Gastroesophageal sphincter (tissue), 4 donors: Measurements from ENCODE around the gene RBBP4. TPM values are rescaled to one million over a fixed set of nuclear protein-coding genes. Genes with fewer than 3 reads are reported as not detected.
A peak's percentile ranks its signal among the peaks of the same experiment; 100 is the strongest.
"Not testable (repeated sequence)": the region's sequence is repeated elsewhere in the genome, so short reads cannot be mapped to it uniquely, and the experiment has no call there.

ENCODE experiments used
- ATAC-seq: fragments of 150-250 bp; one replicate; pipeline ENCODE4 v1.9.1; 2016; ENCODE audit warnings: mild to moderate bottlenecking, moderate library complexity
- H3K27ac ChIP-seq, 4 donors: fragments of 200-600 bp; sonication (generic) in 3 of 4; 1 replicate in 3 of 4; 2 replicates in 1 of 4; pipeline ENCODE4 v1.5.1; 2016 to 2019
- H3K27me3 ChIP-seq: fragments of 200-600 bp; sonication (generic); one replicate; pipeline ENCODE4 v1.5.1; 2019
- H3K36me3 ChIP-seq, 2 donors: fragments of 200-600 bp; sonication (generic); one replicate each; pipeline ENCODE4 v1.5.1; 2019; ENCODE audit warnings: control low read depth in 1 of 2
- H3K4me1 ChIP-seq, 3 donors: fragments of 200-600 bp; sonication (generic); 1 replicate in 2 of 3; 2 replicates in 1 of 3; pipeline ENCODE4 v1.5.1; 2016 to 2019; ENCODE audit warnings: control low read depth in 2 of 3
- H3K4me3 ChIP-seq, 2 donors: fragments of 200-600 bp; sonication (generic); one replicate each; pipeline ENCODE4 v1.5.1; 2019; ENCODE audit warnings: mild to moderate bottlenecking in 1 of 2, moderate library complexity in 1 of 2
- H3K9me3 ChIP-seq, 3 donors: fragments of 200-600 bp; sonication (generic); one replicate each; pipeline ENCODE4 v1.5.1; 2017 to 2019; ENCODE audit warnings: control low read depth in 2 of 3
- EP300 ChIP-seq: sonication (generic); formaldehyde crosslinking; IDR thresholded peaks from one replicate; pipeline ENCODE4 v1.6.1; 2017; ENCODE audit warnings: antibody characterized with exemption, mild to moderate bottlenecking
- POLR2A ChIP-seq, 2 donors: fragments of 450-650 bp; IDR thresholded peaks; one replicate each; pipeline ENCODE4 v1.6.1; 2017; ENCODE audit warnings: antibody characterized with exemption in 2 of 2, mild to moderate bottlenecking in 2 of 2, moderate library complexity in 1 of 2
- POLR2AphosphoS5 ChIP-seq: sonication (generic); formaldehyde crosslinking; IDR thresholded peaks from one replicate; pipeline ENCODE4 v1.6.1; 2017; ENCODE audit warnings: antibody characterized with exemption
- WGBS, 2 donors: methylation state at CpG; one replicate each; pipeline ENCODE4 v1.1.5; 2018; ENCODE audit warnings: low coverage in 1 of 2; 5-methylcytosine and 5-hydroxymethylcytosine counted together
- total RNA-seq, 4 donors: library from RNA; depleted of rRNA; stranded (reverse); fragments of >200 nt; gene quantifications; one replicate each; pipeline ENCODE4 v1.1.0, GENCODE V29; 2016
- TF ChIP-seq, protein P1 (sequence below), 4 experiments: fragments of 200-600 bp in 2 of 4; fragments of 450-650 bp in 2 of 4; sonication (generic) in 1 of 4; IDR thresholded peaks; one replicate each; pipeline ENCODE4 v1.5.1; 2017 to 2019; ENCODE audit warnings: antibody characterized with exemption in 4 of 4, mild to moderate bottlenecking in 2 of 4, moderate library complexity in 2 of 4

The RBBP4 gene
- total RNA-seq, 4 donors from 2014 or later: 87.4 to 111 (median 100) TPM

DNA sequence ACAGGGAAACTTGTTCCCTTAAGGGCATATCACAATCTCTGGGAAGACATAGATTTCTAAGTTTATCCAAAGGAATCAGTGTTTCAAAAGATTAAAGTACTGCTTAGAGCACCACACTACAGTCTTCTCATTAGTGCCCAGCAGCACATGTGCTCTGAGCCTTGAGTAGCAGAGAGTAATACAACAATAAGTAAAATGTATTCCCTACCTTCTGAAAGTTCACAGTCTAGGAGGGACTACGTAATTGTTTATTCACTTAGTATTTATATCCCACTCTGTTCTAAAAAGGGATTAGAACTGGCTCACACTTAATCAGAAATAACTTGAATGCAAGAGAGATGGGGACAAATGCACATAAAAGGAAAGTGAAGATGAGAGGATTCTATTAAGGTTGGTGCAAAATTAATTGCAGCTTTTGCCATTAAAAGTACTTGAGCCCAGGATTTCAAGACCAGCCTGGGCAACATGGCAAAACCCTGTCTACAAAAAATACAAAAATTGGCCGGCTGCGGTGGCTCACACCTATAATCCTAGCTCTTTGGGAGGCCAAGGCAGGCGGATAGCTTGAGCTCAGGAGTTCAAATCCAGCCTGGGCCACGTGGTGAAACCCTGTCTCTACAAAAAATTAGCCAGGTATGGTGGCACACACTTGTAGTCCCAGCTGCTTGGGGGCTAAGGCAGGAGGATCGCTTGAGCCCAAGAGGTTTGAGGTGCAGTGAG, 42.6 kb downstream of the RBBP4 start:
- H3K36me3 ChIP-seq: peaks cover 0 to 49% of the 10 kb centered on the region in 2 donors

DNA sequence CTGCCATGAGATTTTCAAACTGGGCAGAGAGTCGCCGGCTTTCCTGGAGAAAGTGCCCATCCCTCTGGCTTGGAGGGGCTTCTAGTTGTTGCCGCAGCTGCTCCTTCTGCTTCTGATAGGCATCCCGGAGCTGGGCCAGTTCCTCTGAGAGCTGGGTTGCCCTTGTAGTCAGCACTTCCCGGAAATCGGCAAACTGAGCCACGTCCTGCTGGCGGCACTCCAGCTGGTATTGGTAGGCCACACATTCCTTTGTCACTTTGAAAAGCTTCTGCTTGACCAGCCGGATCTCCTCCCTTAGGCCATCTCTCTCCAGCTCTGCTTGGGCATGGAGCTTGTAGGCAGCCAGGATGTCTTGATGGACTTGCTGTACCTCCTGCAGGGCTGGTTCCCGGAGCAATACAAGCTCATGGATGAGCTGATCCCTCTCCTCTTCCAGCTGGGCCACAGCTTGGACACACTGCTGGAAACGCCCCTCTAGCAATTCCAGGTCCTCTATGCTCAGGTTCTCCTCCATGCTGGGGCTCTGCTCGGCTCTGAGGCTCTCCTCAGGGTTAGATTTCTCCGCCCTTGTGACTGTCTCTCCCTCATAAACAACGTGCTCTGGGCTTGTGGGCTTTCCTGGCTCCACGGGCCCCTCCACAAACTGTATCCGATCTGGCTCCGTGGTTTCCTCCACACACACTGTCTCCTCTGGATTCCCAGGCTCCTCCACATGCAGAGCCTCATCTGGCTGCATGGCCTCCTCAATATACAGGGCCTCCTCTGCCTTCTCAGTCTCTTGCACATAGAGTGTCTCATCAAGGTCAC, 44.3 kb downstream of the RBBP4 start:
- Histone ChIP-seq H3K9me3 (no peaks in the 10 kb centered on the region), H3K4me3 (no peak overlapping the region), H3K27ac (peak overlapping the region; percentile 44 to 100 (median 90)), H3K27me3 (no peaks in the 10 kb centered on the region), H3K36me3 (peaks cover 0 to 49% of the 10 kb centered on the region in 2 donors), H3K4me1 (peaks cover 7 to 88% (median 23%) of the 10 kb centered on the region in 3 donors)
- 47% methylated on average over 9 of the region's 17 CpGs; no CpG with 5 or more reads in 1 of the 2 donors for WGBS, 2 donors
- TF ChIP-seq, protein P1, sequence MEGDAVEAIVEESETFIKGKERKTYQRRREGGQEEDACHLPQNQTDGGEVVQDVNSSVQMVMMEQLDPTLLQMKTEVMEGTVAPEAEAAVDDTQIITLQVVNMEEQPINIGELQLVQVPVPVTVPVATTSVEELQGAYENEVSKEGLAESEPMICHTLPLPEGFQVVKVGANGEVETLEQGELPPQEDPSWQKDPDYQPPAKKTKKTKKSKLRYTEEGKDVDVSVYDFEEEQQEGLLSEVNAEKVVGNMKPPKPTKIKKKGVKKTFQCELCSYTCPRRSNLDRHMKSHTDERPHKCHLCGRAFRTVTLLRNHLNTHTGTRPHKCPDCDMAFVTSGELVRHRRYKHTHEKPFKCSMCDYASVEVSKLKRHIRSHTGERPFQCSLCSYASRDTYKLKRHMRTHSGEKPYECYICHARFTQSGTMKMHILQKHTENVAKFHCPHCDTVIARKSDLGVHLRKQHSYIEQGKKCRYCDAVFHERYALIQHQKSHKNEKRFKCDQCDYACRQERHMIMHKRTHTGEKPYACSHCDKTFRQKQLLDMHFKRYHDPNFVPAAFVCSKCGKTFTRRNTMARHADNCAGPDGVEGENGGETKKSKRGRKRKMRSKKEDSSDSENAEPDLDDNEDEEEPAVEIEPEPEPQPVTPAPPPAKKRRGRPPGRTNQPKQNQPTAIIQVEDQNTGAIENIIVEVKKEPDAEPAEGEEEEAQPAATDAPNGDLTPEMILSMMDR (IDR thresholded peaks at IDR 0.05): no peak
- TF ChIP-seq POLR2AphosphoS5 (peak; percentile 68), EP300 (no peak), POLR2A (IDR thresholded peaks at IDR 0.05) (no peak)
- peak; percentile 45 for ATAC-seq

More for the DNA sequence above, 42.6 kb downstream of the RBBP4 start:
- H3K9me3 ChIP-seq: no peaks in the 10 kb centered on the region
- TF ChIP-seq POLR2A (IDR thresholded peaks at IDR 0.05): no peak
- TF ChIP-seq POLR2AphosphoS5: peak; percentile 74
- H3K27ac ChIP-seq: peak overlapping the region; percentile 62 to 100 (median 90)
- H3K27me3 ChIP-seq: no peaks in the 10 kb centered on the region
- 44 to 49% methylated on average over 1 to 3 of the region's 6 CpGs for WGBS, 2 donors
- H3K4me1 ChIP-seq: peaks cover 7 to 86% (median 23%) of the 10 kb centered on the region in 3 donors
- ATAC-seq: peak; percentile 74
- no peak overlapping the region for H3K4me3 ChIP-seq

DNA sequence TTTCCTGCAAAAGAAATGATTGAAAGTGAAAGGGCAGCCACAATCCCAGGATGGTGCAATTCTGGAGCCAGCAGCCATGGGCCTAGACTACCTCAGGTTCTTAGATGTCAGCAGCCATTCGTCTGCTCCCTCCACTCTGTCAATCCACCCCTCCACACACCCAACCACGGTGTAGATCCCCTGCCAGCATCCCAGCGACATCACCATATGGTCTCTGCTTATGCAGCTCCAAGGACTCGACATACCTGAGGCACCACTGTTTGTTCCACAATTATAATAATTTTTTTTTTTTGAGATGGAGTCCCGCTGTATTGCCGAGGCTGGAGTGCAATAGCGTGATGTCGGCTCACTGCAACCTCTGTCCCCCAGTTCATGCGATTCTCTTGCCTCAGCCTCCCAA, 45.0 kb downstream of the RBBP4 start:
- ATAC-seq: no peak
- WGBS, 2 donors: 79 to 100% methylated on average over 1 to 6 of the region's 9 CpGs
- Histone ChIP-seq H3K36me3 (peaks cover 0 to 43% of the 10 kb centered on the region in 2 donors), H3K4me1 (peaks cover 7 to 88% (median 23%) of the 10 kb centered on the region in 3 donors), H3K27ac (peak overlapping the region in 3 of 4 donors; percentile 84 to 100 (median 95)), H3K27me3 (no peaks in the 10 kb centered on the region), H3K9me3 (no peaks in the 10 kb centered on the region), H3K4me3 (no peak overlapping the region)
- TF ChIP-seq, protein P1 (IDR thresholded peaks at IDR 0.05): no peak
- TF ChIP-seq POLR2AphosphoS5: no peak
- TF ChIP-seq POLR2A (IDR thresholded peaks at IDR 0.05): no peak
- TF ChIP-seq EP300: no peak

DNA sequence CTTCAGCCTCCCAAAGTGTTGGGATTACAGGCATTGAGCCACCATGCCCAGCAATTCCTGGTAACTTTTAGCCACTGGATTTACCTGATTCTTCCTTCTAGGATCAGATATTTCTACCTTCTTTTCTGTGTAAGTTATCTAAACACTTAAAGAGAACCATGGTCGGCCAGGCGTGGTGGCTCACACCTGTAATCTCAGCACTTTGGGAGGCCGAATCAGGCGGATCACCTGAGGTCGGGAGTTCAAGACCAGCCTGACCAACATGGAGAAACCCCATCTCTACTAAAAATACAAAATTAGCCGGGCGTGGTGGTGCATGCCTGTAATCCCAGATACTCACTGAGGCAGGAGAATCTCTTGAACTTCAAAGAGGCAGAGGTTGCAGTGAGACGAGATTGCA, 46.0 kb downstream of the RBBP4 start:
- not testable (repeated sequence) for H3K9me3 ChIP-seq, H3K27me3 ChIP-seq, ATAC-seq, H3K4me3 ChIP-seq
- WGBS, 2 donors: 92% methylated on average over 5 of the region's 8 CpGs; no CpG with 5 or more reads in 1 of the 2 donors
- Histone ChIP-seq H3K27ac (peak overlapping the region in 3 of 4 donors; percentile 59 to 100 (median 95)), H3K4me1 (peaks cover 7 to 88% (median 30%) of the 10 kb centered on the region in 3 donors), H3K36me3 (peaks cover 0 to 35% of the 10 kb centered on the region in 2 donors)

DNA sequence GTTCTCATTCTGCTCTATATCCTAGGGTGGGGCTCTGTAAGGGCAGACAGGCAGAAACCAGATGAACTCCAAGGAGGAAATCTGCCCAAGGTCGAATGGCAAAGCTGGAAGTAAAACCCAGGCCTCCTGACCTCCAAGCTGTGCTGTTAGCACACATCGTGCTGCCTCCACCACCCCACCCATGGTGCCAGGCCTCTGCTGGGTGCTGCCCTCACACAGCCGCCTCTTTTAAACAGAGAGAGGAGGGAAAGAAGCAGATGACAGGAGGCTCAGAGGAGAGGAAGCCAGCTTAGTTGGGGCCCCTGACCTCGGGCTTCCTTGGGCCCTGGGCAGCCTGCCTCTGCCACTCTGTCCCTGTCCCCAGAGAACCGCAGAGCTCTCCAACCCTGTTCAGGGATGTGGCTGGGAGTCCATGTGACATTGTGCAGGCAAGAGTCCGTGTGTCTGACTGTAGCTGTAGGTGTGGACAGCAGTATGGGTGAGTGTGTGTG, 50.5 kb downstream of the RBBP4 start:
- peaks cover 0 to 11% of the 10 kb centered on the region in 2 donors for H3K36me3 ChIP-seq
- peak overlapping the region; percentile 67 to 87 for H3K4me3 ChIP-seq
- 8% methylated on average over 4 of the region's 6 CpGs; no CpG with 5 or more reads in 1 of the 2 donors for WGBS, 2 donors
- H3K27ac ChIP-seq: peak overlapping the region; percentile 95 to 100 (median 98)
- no peaks in the 10 kb centered on the region for H3K27me3 ChIP-seq
- H3K9me3 ChIP-seq: no peaks in the 10 kb centered on the region
- peaks cover 0 to 82% (median 16%) of the 10 kb centered on the region in 3 donors for H3K4me1 ChIP-seq
- no peak for TF ChIP-seq EP300
- peak; percentile 28 for TF ChIP-seq POLR2AphosphoS5
- no peak for TF ChIP-seq POLR2A (IDR thresholded peaks at IDR 0.05)
- ATAC-seq: no peak

DNA sequence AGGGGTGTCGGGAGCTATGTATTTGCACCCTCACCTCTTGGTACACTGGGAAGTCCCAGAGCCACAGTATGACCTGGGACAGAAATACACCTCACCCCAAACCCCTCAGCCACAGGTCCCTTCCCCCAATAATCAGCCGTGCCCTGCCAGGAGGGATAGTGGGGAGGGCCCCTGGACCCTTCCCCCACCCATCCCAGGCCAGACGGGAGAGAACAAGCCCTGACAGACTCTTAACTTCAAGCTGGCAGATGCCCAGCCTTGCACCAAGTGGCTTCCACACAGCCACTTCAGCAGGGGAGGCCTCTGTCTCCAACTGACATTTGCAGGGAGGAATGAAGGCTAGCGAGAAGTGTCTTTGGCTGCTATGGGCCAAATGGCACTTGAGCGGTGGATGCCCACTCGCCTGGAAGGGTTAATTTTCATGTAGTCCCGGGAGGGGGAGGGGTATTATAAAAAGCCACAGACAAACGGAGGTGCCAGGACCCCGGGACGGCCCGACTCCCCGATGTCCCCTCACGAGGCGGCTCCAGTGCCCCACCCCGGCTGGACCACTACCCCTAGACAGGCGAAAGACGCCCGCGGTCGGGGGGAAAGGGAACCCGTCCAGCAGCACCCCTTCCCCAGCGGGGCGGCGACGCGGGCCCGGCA, 51.1 kb downstream of the RBBP4 start:
- H3K36me3 ChIP-seq: peaks cover 0 to 5% of the 10 kb centered on the region in 2 donors
- 0% methylated on average over 2 of the region's 27 CpGs; no CpG with 5 or more reads in 1 of the 2 donors for WGBS, 2 donors
- H3K4me1 ChIP-seq: peaks cover 0 to 82% (median 16%) of the 10 kb centered on the region in 3 donors
- peak overlapping the region; percentile 67 to 87 for H3K4me3 ChIP-seq
- H3K9me3 ChIP-seq: no peaks in the 10 kb centered on the region
- H3K27me3 ChIP-seq: no peaks in the 10 kb centered on the region
- peak overlapping the region; percentile 95 to 100 (median 98) for H3K27ac ChIP-seq
- no peak for ATAC-seq
- TF ChIP-seq POLR2AphosphoS5 (peak; percentile 4), EP300 (no peak)
- TF ChIP-seq, protein P1 (IDR thresholded peaks at IDR 0.05): no peak
